ENCODE data around the gene OTOF. TPM values are rescaled to one million over a fixed set of nuclear protein-coding genes. Genes with fewer than 3 reads are reported as not detected.
A peak's percentile ranks its signal among the peaks of the same experiment; 100 is the strongest.

The OTOF gene
- polyA plus RNA-seq, 3 donors = 0.51 TPM; not detected in 2

DNA sequence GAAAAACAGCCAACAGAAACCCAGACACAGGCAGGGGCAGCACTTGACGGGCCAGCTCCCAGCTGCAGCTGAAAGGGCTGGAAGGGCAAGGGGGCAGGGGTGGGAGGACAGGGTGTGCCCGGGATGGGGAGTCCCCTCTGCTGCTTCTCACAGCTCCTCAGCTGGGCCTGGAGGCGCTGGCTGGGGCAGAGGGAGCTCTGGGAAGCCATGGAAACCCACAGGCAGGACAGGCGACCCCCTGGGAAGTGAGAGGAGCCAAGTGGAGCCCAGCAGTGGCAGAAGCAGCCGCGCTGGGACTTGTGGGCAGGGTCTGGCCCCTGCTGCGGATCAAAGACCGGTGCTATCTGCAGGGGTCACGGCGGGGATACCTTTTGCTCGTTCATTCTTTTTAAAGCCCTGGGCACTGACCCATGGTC lies 20.7 kb downstream of the OTOF start:
- Mint-ChIP-seq H3K36me3 (no peaks in the 10 kb centered on the region), H3K4me3 (no peak overlapping the region), H3K27ac (peak overlapping the region in 1 of 7 donors; percentile 80), H3K27me3 (ENCODE audit: low read depth in 3 of 3) (peaks cover 1 to 3% (median 2%) of the 10 kb centered on the region in 3 donors), H3K4me1 (peaks cover 68% of the 10 kb centered on the region), H3K9me3 (peaks cover 0 to 3% (median 0%) of the 10 kb centered on the region in 7 donors)
- Histone ChIP-seq H3K4me2 (replicated peaks; ENCODE audit: extremely low read depth, low read length, poor library complexity, severe bottlenecking) (no peak overlapping the region), H3K9me3 (replicated peaks in 1 of 2; ENCODE audit: control insufficient read depth in 1 of 2, insufficient read depth in 1 of 2, low read length in 2 of 2) (no peaks in the 10 kb centered on the region), H3K4me1 (ENCODE audit: control insufficient read depth in 1 of 2, insufficient read depth in 2 of 2, low read length in 2 of 2) (peaks cover 57 to 59% of the 10 kb centered on the region in 2 donors), H3K27me3 (ENCODE audit: control insufficient read depth in 2 of 2, insufficient read depth in 2 of 2, low read length in 2 of 2) (no peaks in the 10 kb centered on the region), H3K36me3 (replicated peaks in 1 of 2; ENCODE audit: control insufficient read depth in 1 of 2, insufficient read depth in 2 of 2, low read length in 2 of 2) (no peaks in the 10 kb centered on the region), H3K9ac (ENCODE audit: insufficient read depth, low read length, poor library complexity, severe bottlenecking) (peak overlapping the region; percentile 45), H3K27ac (ENCODE audit: low read depth in 1 of 2, low read length in 2 of 2) (peak overlapping the region in 1 of 2 donors; percentile 67), H2AFZ (ENCODE audit: insufficient read depth, low read depth, low read length, poor library complexity, severe bottlenecking) (no peak overlapping the region), H3K79me2 (ENCODE audit: insufficient read depth, low read length) (no peaks in the 10 kb centered on the region), H3K4me3 (replicated peaks in 1 of 3; ENCODE audit: low read depth in 2 of 3, low read length in 3 of 3) (no peak overlapping the region), H4K20me1 (ENCODE audit: insufficient read depth, low read length) (no peaks in the 10 kb centered on the region)
- DNase-seq = peak in 1 of 3 donors; percentile 1
- intact Hi-C loops (cut with micrococcal nuclease) = no loop called here
- TF ChIP-seq CTCF (IDR thresholded peaks at IDR 0.05) = no peak
- WGBS (ENCODE audit: insufficient coverage) = 94% methylated on average over 5 of the region's 11 CpGs

- H3K4me3 Mint-ChIP-seq = peak overlapping the region; percentile 24 to 87
- no peaks in the 10 kb centered on the region for H3K36me3 ChIP-seq (replicated peaks in 1 of 2; ENCODE audit: control insufficient read depth in 1 of 2, insufficient read depth in 2 of 2, low read length in 2 of 2)
- H3K9me3 Mint-ChIP-seq = peaks cover 0 to 3% (median under 1%) of the 10 kb centered on the region in 7 donors
- no peaks in the 10 kb centered on the region for H3K9me3 ChIP-seq (replicated peaks in 1 of 2; ENCODE audit: control insufficient read depth in 1 of 2, insufficient read depth in 1 of 2, low read length in 2 of 2)
- 76% methylated on average over 10 of the region's 10 CpGs for WGBS (ENCODE audit: insufficient coverage)
- DNase-seq = peak; percentile 60 to 81 (median 62)
- no peak for TF ChIP-seq CTCF (IDR thresholded peaks at IDR 0.05)
- H2AFZ ChIP-seq (ENCODE audit: insufficient read depth, low read depth, low read length, poor library complexity, severe bottlenecking) = no peak overlapping the region
- intact Hi-C loops (cut with micrococcal nuclease) = no loop called here
- no peaks in the 10 kb centered on the region for H3K79me2 ChIP-seq (ENCODE audit: insufficient read depth, low read length)
- H3K27ac ChIP-seq (ENCODE audit: low read depth in 1 of 2, low read length in 2 of 2) = peak overlapping the region; percentile 45 to 67
- peak overlapping the region; percentile 45 for H3K9ac ChIP-seq (ENCODE audit: insufficient read depth, low read length, poor library complexity, severe bottlenecking)
- no peaks in the 10 kb centered on the region for H4K20me1 ChIP-seq (ENCODE audit: insufficient read depth, low read length)
- H3K27ac Mint-ChIP-seq = peak overlapping the region in 4 of 7 donors; percentile 45 to 89 (median 74)
- H3K4me1 Mint-ChIP-seq = peaks cover 68% of the 10 kb centered on the region
- H3K36me3 Mint-ChIP-seq = no peaks in the 10 kb centered on the region
- H3K4me3 ChIP-seq (replicated peaks in 1 of 3; ENCODE audit: low read depth in 2 of 3, low read length in 3 of 3) = peak overlapping the region in 1 of 3 experiments; percentile 58
- H3K27me3 Mint-ChIP-seq (ENCODE audit: low read depth in 3 of 3) = peaks cover 1 to 3% (median 2%) of the 10 kb centered on the region in 3 donors
- peaks cover 57 to 59% of the 10 kb centered on the region in 2 donors for H3K4me1 ChIP-seq (ENCODE audit: control insufficient read depth in 1 of 2, insufficient read depth in 2 of 2, low read length in 2 of 2)
- no peaks in the 10 kb centered on the region for H3K27me3 ChIP-seq (ENCODE audit: control insufficient read depth in 2 of 2, insufficient read depth in 2 of 2, low read length in 2 of 2)
- peak overlapping the region; percentile 59 for H3K4me2 ChIP-seq (replicated peaks; ENCODE audit: extremely low read depth, low read length, poor library complexity, severe bottlenecking)
These were observed 21.3 kb downstream of the OTOF start for GRCh38 chr2:26456440-26457250.

All from CD14-positive monocyte (primary cell).